Measurements from ENCODE around the gene TMEM115. TPM values are rescaled to one million over a fixed set of nuclear protein-coding genes. Genes with fewer than 3 reads are reported as not detected.

TMEM115 gene
- total and polyA plus RNA-seq, 10 of the 15 experiments (the other 5 are each of a cell fraction or from before 2014, with no cell fraction given) = 1.9 to 18.7 (median 13.2) TPM

- TF ChIP-seq ELK1 (IDR thresholded peaks at IDR 0.05; ENCODE audit: low read depth, low read length) (peak; percentile 75), SREBF1 (IDR thresholded peaks at IDR 0.05; ENCODE audit: low read length) (peak; percentile 94), BHLHE40 (IDR thresholded peaks at IDR 0.05; ENCODE audit: borderline replicate concordance in 1 of 2, low read depth in 2 of 2, low read length in 1 of 2) (peak; percentile 35 to 48; a peak in 2 of 4 replicates), TARDBP (IDR thresholded peaks at IDR 0.05; ENCODE audit: borderline replicate concordance) (peak; percentile 99), GATAD2B (conservative IDR thresholded peaks at IDR 0.05; ENCODE audit: low read depth) (peak; percentile 79), E2F4 (IDR thresholded peaks at IDR 0.05; ENCODE audit: low read depth, low read length) (peak; percentile 14; the same call in 1 of the 2 replicates), SRF (IDR thresholded peaks at IDR 0.05; ENCODE audit: low read depth in 2 of 2, low read length in 2 of 2) (0 out of 4 replicates have a peak, but pooled peaks of 1 of the 2 experiments have one; percentile 40), ESRRA (IDR thresholded peaks at IDR 0.05; ENCODE audit: low read length) (peak; percentile 87), ZNF687 (IDR thresholded peaks at IDR 0.05) (0 out of 2 replicates have a peak, but pooled peaks have one; percentile 18), RUNX3 (IDR thresholded peaks at IDR 0.05; ENCODE audit: low read length) (peak; percentile 98), GABPA (IDR thresholded peaks at IDR 0.05; ENCODE audit: low read depth) (peak; percentile 91), RCOR1 (conservative IDR thresholded peaks at IDR 0.05; ENCODE audit: low read depth, low read length) (0 out of 2 replicates have a peak, but pooled peaks have one; percentile 63), NR2C1 (IDR thresholded peaks at IDR 0.05) (peak; percentile 85), BCL3 (IDR thresholded peaks at IDR 0.05; ENCODE audit: borderline replicate concordance, insufficient read depth, low read depth, low read length, poor library complexity, severe bottlenecking) (no peak), ETV6 (conservative IDR thresholded peaks at IDR 0.05 in 1 of 2, IDR thresholded peaks at IDR 0.05 in 1 of 2; ENCODE audit: borderline replicate concordance in 1 of 2, low read depth in 1 of 2) (no peak), KDM1A (IDR thresholded peaks at IDR 0.05; ENCODE audit: borderline replicate concordance) (no peak), YY1 (IDR thresholded peaks at IDR 0.05; ENCODE audit: low read depth, low read length) (peak; percentile 91), RELA (IDR thresholded peaks at IDR 0.05; ENCODE audit: borderline replicate concordance, partially characterized antibody) (peak; percentile 57), TBL1XR1 (IDR thresholded peaks at IDR 0.05; ENCODE audit: low read depth, low read length) (0 out of 2 replicates have a peak, but pooled peaks have one; percentile 41)
- TF ChIP-seq, protein P1, sequence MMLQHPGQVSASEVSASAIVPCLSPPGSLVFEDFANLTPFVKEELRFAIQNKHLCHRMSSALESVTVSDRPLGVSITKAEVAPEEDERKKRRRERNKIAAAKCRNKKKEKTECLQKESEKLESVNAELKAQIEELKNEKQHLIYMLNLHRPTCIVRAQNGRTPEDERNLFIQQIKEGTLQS (IDR thresholded peaks at IDR 0.05; ENCODE audit: borderline replicate concordance, extremely low read depth, low read depth, low read length) = peak; percentile 65; the same call in 1 of the 2 replicates
Measured at GRCh38 chr3:50358911-50359759, at the start of gene TMEM115 (continued).
